ENCODE results near the gene ARHGAP12.

DNA sequence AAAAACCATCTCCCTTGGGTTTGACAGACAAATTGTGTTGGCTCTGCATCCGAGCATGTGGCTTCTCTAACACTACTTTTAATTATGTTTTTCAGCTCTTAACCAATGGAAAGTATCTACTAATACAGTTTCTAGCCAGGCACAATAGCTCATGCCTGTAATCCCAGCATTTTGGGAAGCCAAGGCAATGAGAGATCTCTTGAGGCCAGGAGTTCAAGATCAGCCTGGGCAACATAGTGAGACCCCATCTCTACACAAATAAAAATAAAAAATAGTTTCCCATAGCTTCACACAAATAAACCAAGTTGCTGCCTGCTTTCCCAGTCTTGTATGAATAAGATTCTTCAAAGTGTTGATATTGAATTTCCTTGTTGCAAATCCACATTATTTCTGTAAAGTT is 13.8 kb upstream of the ARHGAP12 start:
- TF ChIP-seq EZH2 (IDR thresholded peaks at IDR 0.05; ENCODE audit: insufficient read depth, poor library complexity, severe bottlenecking) (no peak), EZH2phosphoT487 (IDR thresholded peaks at IDR 0.05; ENCODE audit: insufficient read depth, low read depth) (no peak)
